GM23338 (cell line): Measurements from ENCODE around the gene CACNA1D. TPM values are rescaled to one million over a fixed set of nuclear protein-coding genes. Genes with fewer than 3 reads are reported as not detected.

Experiments used
- ATAC-seq: fragments of 200-7000 bp; cut with Tn5 transposase; 3 replicates; pipeline ENCODE4 v1.9.1; 2020
- DNase-seq: peaks from one replicate; pipeline ENCODE4 v3.0.0-alpha.2; 2015; ENCODE audit warnings: low spot score
- H2AFZ ChIP-seq: fragments of 200-600 bp; sonication (generic); 2 replicates; pipeline ENCODE4 v1.8.0; 2016; ENCODE audit warnings: antibody characterized with exemption, mild to moderate bottlenecking, moderate library complexity
- H3F3A ChIP-seq: fragments of 200-600 bp; sonication (generic); replicated peaks from 2 replicates; pipeline ENCODE4 v1.8.0; 2017; ENCODE audit warnings: antibody characterized with exemption, mixed run types, low read depth
- H3K27ac ChIP-seq: fragments of 200-600 bp; sonication (generic); 2 replicates; pipeline ENCODE4 v1.6.1; 2016; ENCODE audit warnings: low read depth
- H3K27me3 ChIP-seq: fragments of 200-600 bp; sonication (generic); 2 replicates; pipeline ENCODE4 v1.8.0; 2016; ENCODE audit warnings: mild to moderate bottlenecking, mixed run types, moderate library complexity; ENCODE audit not compliant: insufficient read depth
- H3K36me3 ChIP-seq: fragments of 200-600 bp; sonication (generic); 2 replicates; pipeline ENCODE4 v1.8.0; 2016; ENCODE audit warnings: mild to moderate bottlenecking; ENCODE audit not compliant: insufficient read depth
- H3K4me1 ChIP-seq: fragments of 200-600 bp; sonication (generic); 2 replicates; pipeline ENCODE4 v1.8.0; 2016; ENCODE audit warnings: mild to moderate bottlenecking, moderate library complexity; ENCODE audit not compliant: insufficient read depth
- H3K4me2 ChIP-seq: fragments of 200-600 bp; sonication (generic); 2 replicates; pipeline ENCODE4 v1.7.1; 2017; ENCODE audit warnings: mixed run types
- H3K4me3 ChIP-seq: fragments of 200-600 bp; sonication (generic); 2 replicates; pipeline ENCODE4 v1.6.1; 2016; ENCODE audit warnings: mixed run types
- H3K79me2 ChIP-seq: fragments of 200-600 bp; sonication (generic); replicated peaks from 2 replicates; pipeline ENCODE4 v1.8.0; 2017; ENCODE audit warnings: mild to moderate bottlenecking; ENCODE audit not compliant: insufficient read depth
- H3K9me2 ChIP-seq: fragments of 200-600 bp; sonication (generic); 2 replicates; pipeline ENCODE4 v1.8.0; 2017; ENCODE audit not compliant: insufficient read depth
- H4K20me1 ChIP-seq: fragments of 200-600 bp; sonication (generic); replicated peaks from 2 replicates; pipeline ENCODE4 v1.8.0; 2017; ENCODE audit warnings: mild to moderate bottlenecking; ENCODE audit not compliant: insufficient read depth
- H3K27ac Mint-ChIP-seq: 2 replicates; pipeline ENCODE4 v1.8.0; 2020; ENCODE audit warnings: inconsistent platforms, mild to moderate bottlenecking, moderate library complexity, mixed read lengths
- H3K27me3 Mint-ChIP-seq: 3 replicates; pipeline ENCODE4 v1.8.0; 2022; ENCODE audit warnings: low read depth, mild to moderate bottlenecking, moderate library complexity, mixed read lengths, inconsistent platforms; ENCODE audit not compliant: insufficient read depth, poor library complexity
- H3K36me3 Mint-ChIP-seq: 3 replicates; pipeline ENCODE4 v1.8.0; 2021; ENCODE audit warnings: low read depth, mild to moderate bottlenecking, inconsistent platforms, moderate library complexity, mixed read lengths
- H3K4me1 Mint-ChIP-seq: 3 replicates; pipeline ENCODE4 v1.8.0; 2020; ENCODE audit warnings: mild to moderate bottlenecking, inconsistent platforms, mixed read lengths
- H3K4me3 Mint-ChIP-seq: 3 replicates; pipeline ENCODE4 v1.8.0; 2021; ENCODE audit warnings: moderate library complexity, mild to moderate bottlenecking, inconsistent platforms, mixed read lengths
- H3K9me3 Mint-ChIP-seq: 3 replicates; pipeline ENCODE4 v1.8.0; 2020; ENCODE audit warnings: moderate library complexity, mild to moderate bottlenecking, inconsistent platforms, mixed read lengths
- CREB1 ChIP-seq: fragments of 250-450 bp; sonication (Bioruptor Pico); IDR thresholded peaks from 2 replicates; pipeline ENCODE4 v1.5.0; 2020; ENCODE audit warnings: low read depth, mild to moderate bottlenecking, moderate library complexity
- NANOG ChIP-seq: IDR thresholded peaks from 2 replicates; pipeline ENCODE4 v1.6.1; 2016; ENCODE audit warnings: antibody characterized with exemption, borderline replicate concordance
- POLR2AphosphoS5 ChIP-seq: IDR thresholded peaks from 2 replicates; pipeline ENCODE4 v1.6.1; 2016; ENCODE audit warnings: antibody characterized with exemption, low read depth
- STAT1 ChIP-seq: IDR thresholded peaks from one replicate; pipeline ENCODE4 v1.6.1; 2016; ENCODE audit warnings: antibody characterized with exemption; ENCODE audit not compliant: unreplicated experiment
- ZNF114 ChIP-seq: fragments of 250-450 bp; sonication (Bioruptor Pico); IDR thresholded peaks from 2 replicates; pipeline ENCODE4 v1.5.0; 2020; ENCODE audit warnings: mild to moderate bottlenecking, moderate library complexity
- polyA plus RNA-seq: library from polyadenylated mRNA; unstranded; fragments of >200 nt; fragmentation: Nextera tagmentation; extraction: Ambion mirVana; gene quantifications from 2 replicates; pipeline ENCODE4 v1.2.1, GENCODE V29; 2016
- total RNA-seq: library from RNA; depleted of rRNA; stranded (reverse); fragments of >200 nt; shearing (Covaris generic); gene quantifications from 2 replicates; pipeline ENCODE4 v1.2.3, GENCODE V29; 2014
- TF ChIP-seq, protein P1 (sequence below), 2 experiments: fragments of 200-600 bp in 1 of 2; sonication (generic) in 1 of 2; conservative IDR thresholded peaks; 2 replicates each; pipeline versions ENCODE4 v1.5.1 to v1.6.1; 2016 to 2017; ENCODE audit warnings: antibody characterized with exemption in 2 of 2, low read depth in 2 of 2, mild to moderate bottlenecking in 2 of 2, moderate library complexity in 1 of 2
- TF ChIP-seq, protein P2 (sequence below): IDR thresholded peaks from 2 replicates; pipeline ENCODE4 v1.6.1; 2016; ENCODE audit warnings: antibody characterized with exemption
- TF ChIP-seq, protein P3 (sequence below): IDR thresholded peaks from one replicate; pipeline ENCODE4 v1.6.1; 2018; ENCODE audit warnings: antibody characterized with exemption; ENCODE audit not compliant: unreplicated experiment

CACNA1D gene
- total and polyA plus RNA-seq, 2 experiments from 2014 or later, result 1.7 to 1.8 TPM

DNA sequence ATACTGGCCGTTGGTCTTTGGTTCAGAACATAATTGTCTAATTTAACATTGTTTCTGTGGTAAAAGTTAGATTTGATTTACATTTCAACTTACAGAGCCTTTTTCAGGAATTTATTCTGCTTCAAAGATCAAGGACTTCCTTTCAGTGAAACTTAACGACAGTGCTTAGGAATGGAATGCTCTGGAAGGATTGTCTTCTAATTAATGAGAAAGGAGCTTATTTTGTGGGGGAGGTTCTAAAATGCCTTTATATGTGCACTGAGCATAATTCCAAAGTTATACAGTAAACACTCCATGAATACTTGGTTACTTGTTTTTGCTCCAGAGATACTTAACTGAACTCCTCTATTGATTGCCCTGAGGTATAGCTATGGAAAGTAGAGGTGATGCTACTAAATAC, 75.7 kb downstream of the CACNA1D start:
- H3K79me2 ChIP-seq, result no peaks in the 10 kb centered on the region
- H3K27ac ChIP-seq, result no peak overlapping the region
- Mint-ChIP-seq H3K4me1 (peaks cover 14% of the 10 kb centered on the region), H3K9me3 (no peaks in the 10 kb centered on the region), H3K27ac (no peak overlapping the region), H3K4me3 (no peak overlapping the region), H3K27me3 (no peaks in the 10 kb centered on the region), H3K36me3 (no peaks in the 10 kb centered on the region)
- 0 out of 2 replicates have a peak, but pooled peaks cover 5% of the 10 kb centered on the region for H3K4me1 ChIP-seq
- no peaks in the 10 kb centered on the region for H3K36me3 ChIP-seq
- ATAC-seq (no peak), DNase-seq (peak; percentile 32)
- H4K20me1 ChIP-seq, result no peaks in the 10 kb centered on the region
- no peak overlapping the region for H2AFZ ChIP-seq
- no peaks in the 10 kb centered on the region for H3F3A ChIP-seq
- H3K27me3 ChIP-seq, result no peaks in the 10 kb centered on the region
- TF ChIP-seq, protein P1, sequence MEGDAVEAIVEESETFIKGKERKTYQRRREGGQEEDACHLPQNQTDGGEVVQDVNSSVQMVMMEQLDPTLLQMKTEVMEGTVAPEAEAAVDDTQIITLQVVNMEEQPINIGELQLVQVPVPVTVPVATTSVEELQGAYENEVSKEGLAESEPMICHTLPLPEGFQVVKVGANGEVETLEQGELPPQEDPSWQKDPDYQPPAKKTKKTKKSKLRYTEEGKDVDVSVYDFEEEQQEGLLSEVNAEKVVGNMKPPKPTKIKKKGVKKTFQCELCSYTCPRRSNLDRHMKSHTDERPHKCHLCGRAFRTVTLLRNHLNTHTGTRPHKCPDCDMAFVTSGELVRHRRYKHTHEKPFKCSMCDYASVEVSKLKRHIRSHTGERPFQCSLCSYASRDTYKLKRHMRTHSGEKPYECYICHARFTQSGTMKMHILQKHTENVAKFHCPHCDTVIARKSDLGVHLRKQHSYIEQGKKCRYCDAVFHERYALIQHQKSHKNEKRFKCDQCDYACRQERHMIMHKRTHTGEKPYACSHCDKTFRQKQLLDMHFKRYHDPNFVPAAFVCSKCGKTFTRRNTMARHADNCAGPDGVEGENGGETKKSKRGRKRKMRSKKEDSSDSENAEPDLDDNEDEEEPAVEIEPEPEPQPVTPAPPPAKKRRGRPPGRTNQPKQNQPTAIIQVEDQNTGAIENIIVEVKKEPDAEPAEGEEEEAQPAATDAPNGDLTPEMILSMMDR (conservative IDR thresholded peaks at IDR 0.05; ENCODE audit: low read depth in 2 of 2), result no peak
- TF ChIP-seq ZNF114 (CRISPR knock-in tag) (no peak), NANOG (0 out of 2 replicates have a peak, but pooled peaks have one; percentile 28), STAT1 (no peak)
- peaks cover 4% of the 10 kb centered on the region for H3K9me2 ChIP-seq
- no peak overlapping the region for H3K4me2 ChIP-seq
- no peak overlapping the region for H3K4me3 ChIP-seq

DNA sequence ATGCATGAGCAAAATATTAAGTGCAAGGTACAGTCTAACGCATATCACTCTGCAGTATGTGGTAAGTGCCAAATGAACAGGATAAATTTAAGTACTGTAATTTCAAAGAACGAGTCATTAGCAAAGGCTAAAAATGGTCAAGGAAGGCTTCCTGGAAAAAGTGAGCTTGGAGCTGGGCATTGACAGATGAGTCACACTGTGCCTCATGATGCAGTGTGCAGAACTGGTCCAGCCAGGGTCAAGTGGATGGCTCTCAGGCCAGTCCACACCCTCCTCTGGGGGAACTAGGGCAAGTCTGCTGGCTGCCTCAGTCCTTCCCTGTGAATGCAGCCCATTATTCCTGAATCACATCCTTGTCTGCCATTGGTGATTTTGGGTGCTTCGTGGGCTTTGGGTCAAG, 76.3 kb downstream of the CACNA1D start:
- Mint-ChIP-seq H3K9me3 (no peaks in the 10 kb centered on the region), H3K36me3 (no peaks in the 10 kb centered on the region), H3K4me3 (no peak overlapping the region), H3K27ac (no peak overlapping the region), H3K27me3 (no peaks in the 10 kb centered on the region), H3K4me1 (peaks cover 14% of the 10 kb centered on the region)
- no peak overlapping the region for H2AFZ ChIP-seq
- H3K4me3 ChIP-seq, result no peak overlapping the region
- H3K4me2 ChIP-seq, result no peak overlapping the region
- H3F3A ChIP-seq, result no peaks in the 10 kb centered on the region
- no peaks in the 10 kb centered on the region for H3K27me3 ChIP-seq
- H3K79me2 ChIP-seq, result no peaks in the 10 kb centered on the region
- peaks cover 4% of the 10 kb centered on the region for H3K9me2 ChIP-seq
- no peak for ATAC-seq
- DNase-seq, result no peak
- no peaks in the 10 kb centered on the region for H3K36me3 ChIP-seq
- H3K27ac ChIP-seq, result no peak overlapping the region
- 0 out of 2 replicates have a peak, but pooled peaks cover 5% of the 10 kb centered on the region for H3K4me1 ChIP-seq
- H4K20me1 ChIP-seq, result no peaks in the 10 kb centered on the region
- TF ChIP-seq POLR2AphosphoS5 (no peak), CREB1 (CRISPR knock-in tag) (no peak), STAT1 (no peak)
- TF ChIP-seq, protein P2, sequence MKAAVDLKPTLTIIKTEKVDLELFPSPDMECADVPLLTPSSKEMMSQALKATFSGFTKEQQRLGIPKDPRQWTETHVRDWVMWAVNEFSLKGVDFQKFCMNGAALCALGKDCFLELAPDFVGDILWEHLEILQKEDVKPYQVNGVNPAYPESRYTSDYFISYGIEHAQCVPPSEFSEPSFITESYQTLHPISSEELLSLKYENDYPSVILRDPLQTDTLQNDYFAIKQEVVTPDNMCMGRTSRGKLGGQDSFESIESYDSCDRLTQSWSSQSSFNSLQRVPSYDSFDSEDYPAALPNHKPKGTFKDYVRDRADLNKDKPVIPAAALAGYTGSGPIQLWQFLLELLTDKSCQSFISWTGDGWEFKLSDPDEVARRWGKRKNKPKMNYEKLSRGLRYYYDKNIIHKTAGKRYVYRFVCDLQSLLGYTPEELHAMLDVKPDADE, result no peak
- TF ChIP-seq, protein P1 (conservative IDR thresholded peaks at IDR 0.05; ENCODE audit: low read depth in 2 of 2), result no peak
- TF ChIP-seq, protein P3, sequence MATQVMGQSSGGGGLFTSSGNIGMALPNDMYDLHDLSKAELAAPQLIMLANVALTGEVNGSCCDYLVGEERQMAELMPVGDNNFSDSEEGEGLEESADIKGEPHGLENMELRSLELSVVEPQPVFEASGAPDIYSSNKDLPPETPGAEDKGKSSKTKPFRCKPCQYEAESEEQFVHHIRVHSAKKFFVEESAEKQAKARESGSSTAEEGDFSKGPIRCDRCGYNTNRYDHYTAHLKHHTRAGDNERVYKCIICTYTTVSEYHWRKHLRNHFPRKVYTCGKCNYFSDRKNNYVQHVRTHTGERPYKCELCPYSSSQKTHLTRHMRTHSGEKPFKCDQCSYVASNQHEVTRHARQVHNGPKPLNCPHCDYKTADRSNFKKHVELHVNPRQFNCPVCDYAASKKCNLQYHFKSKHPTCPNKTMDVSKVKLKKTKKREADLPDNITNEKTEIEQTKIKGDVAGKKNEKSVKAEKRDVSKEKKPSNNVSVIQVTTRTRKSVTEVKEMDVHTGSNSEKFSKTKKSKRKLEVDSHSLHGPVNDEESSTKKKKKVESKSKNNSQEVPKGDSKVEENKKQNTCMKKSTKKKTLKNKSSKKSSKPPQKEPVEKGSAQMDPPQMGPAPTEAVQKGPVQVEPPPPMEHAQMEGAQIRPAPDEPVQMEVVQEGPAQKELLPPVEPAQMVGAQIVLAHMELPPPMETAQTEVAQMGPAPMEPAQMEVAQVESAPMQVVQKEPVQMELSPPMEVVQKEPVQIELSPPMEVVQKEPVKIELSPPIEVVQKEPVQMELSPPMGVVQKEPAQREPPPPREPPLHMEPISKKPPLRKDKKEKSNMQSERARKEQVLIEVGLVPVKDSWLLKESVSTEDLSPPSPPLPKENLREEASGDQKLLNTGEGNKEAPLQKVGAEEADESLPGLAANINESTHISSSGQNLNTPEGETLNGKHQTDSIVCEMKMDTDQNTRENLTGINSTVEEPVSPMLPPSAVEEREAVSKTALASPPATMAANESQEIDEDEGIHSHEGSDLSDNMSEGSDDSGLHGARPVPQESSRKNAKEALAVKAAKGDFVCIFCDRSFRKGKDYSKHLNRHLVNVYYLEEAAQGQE, result no peak
